ENCODE data around the gene MARCHF5. TPM values are rescaled to one million over a fixed set of nuclear protein-coding genes. Genes with fewer than 3 reads are reported as not detected.

The MARCHF5 gene
- total RNA-seq, 4 donors from 2014 or later = 24.2 to 29.8 (median 27.7) TPM

- 0% methylated on average over 16 to 18 of the region's 33 CpGs for WGBS, 2 donors
- H3K36me3 ChIP-seq = no peaks in the 10 kb centered on the region
- no peaks in the 10 kb centered on the region for H3K4me1 ChIP-seq
- H3K27me3 ChIP-seq = no peaks in the 10 kb centered on the region
- intact Hi-C loops (cut with DNase I) = loop anchor here (5.0 kb wide), 2 partner anchors 53 to 203 kb away; no protein-coding TSS in a partner anchor
- no peak for TF ChIP-seq CTCF (IDR thresholded peaks at IDR 0.05)
- TF ChIP-seq POLR2A (IDR thresholded peaks at IDR 0.05) = no peak
- H3K4me3 ChIP-seq (replicated peaks in 1 of 3) = peak overlapping the region; percentile 30 to 93 (median 71)
- DNase-seq = peak; percentile 50 to 53
- peak overlapping the region; percentile 86 to 98 (median 97) for H3K27ac ChIP-seq
- no peaks in the 10 kb centered on the region for H3K9me3 ChIP-seq
These were observed 711 bp upstream of the MARCHF5 start for GRCh38 chr10:92290076-92290836.

GRCh38 chr10:92291616-92291865, 574 bp downstream of the MARCHF5 start:
- Histone ChIP-seq H3K27me3 (no peaks in the 10 kb centered on the region), H3K36me3 (no peaks in the 10 kb centered on the region), H3K9me3 (no peaks in the 10 kb centered on the region), H3K4me3 (replicated peaks in 1 of 3) (peak overlapping the region; percentile 8 to 99 (median 93)), H3K4me1 (no peaks in the 10 kb centered on the region), H3K27ac (peak overlapping the region; percentile 93 to 98 (median 97))
- TF ChIP-seq POLR2A (IDR thresholded peaks at IDR 0.05) (no peak), CTCF (IDR thresholded peaks at IDR 0.05) (no peak)
- intact Hi-C loops (cut with DNase I) = loop anchor here (5.0 kb wide), 2 partner anchors 54 to 204 kb away; no protein-coding TSS in a partner anchor
- WGBS, 2 donors = 0 to 2% methylated on average over 8 to 10 of the region's 10 CpGs
- DNase-seq = peak in 1 of 2 donors; percentile 14

GRCh38 chr10:92291921-92292845, 1.2 kb downstream of the MARCHF5 start:
- H3K9me3 ChIP-seq = no peaks in the 10 kb centered on the region
- intact Hi-C loops (cut with DNase I) = loop anchor here (5.0 kb wide), 2 partner anchors 55 to 205 kb away; no protein-coding TSS in a partner anchor
- peak; percentile 63 to 69 for DNase-seq
- peak overlapping the region in 2 of 3 donors; percentile 93 to 99 for H3K4me3 ChIP-seq (replicated peaks in 1 of 3)
- H3K4me1 ChIP-seq = no peaks in the 10 kb centered on the region
- TF ChIP-seq POLR2A (IDR thresholded peaks at IDR 0.05) (no peak), CTCF (IDR thresholded peaks at IDR 0.05) (peak in 5 of 6 experiments; percentile 13 to 51 (median 44))
- no peaks in the 10 kb centered on the region for H3K36me3 ChIP-seq
- no peaks in the 10 kb centered on the region for H3K27me3 ChIP-seq
- WGBS, 2 donors = 3% methylated on average over 17 of the region's 17 CpGs
- H3K27ac ChIP-seq = peak overlapping the region; percentile 93 to 98 (median 97)

DNA sequence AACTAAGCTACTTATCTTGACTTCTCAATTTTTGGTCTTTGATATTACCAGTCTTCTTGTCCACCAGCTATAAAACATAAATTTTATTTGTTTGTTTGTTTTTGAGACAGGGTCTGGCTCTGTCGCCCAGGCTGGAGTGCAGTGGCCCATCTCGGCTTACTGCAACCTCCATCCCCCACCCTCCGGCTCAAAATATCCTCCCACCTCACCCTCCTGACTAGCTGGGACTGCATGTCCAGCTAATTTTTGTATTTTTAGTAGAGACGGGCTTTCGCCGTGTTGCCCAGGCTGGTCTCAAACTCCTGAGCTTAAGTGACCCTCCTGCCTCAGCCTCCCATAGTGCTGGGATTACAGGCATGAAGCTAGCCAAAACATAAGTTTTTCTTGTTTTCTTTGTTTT, 7.5 kb downstream of the MARCHF5 start:
- intact Hi-C loops (cut with DNase I) = no loop called here
- no peak for DNase-seq
- Histone ChIP-seq H3K4me3 (replicated peaks in 1 of 3) (no peak overlapping the region), H3K27me3 (no peaks in the 10 kb centered on the region), H3K27ac (no peak overlapping the region), H3K9me3 (no peaks in the 10 kb centered on the region), H3K36me3 (no peaks in the 10 kb centered on the region), H3K4me1 (no peaks in the 10 kb centered on the region)
- WGBS, 2 donors = 78 to 79% methylated on average over 6 of the region's 6 CpGs
- no peak for TF ChIP-seq CTCF (IDR thresholded peaks at IDR 0.05)
- no peak for TF ChIP-seq POLR2A (IDR thresholded peaks at IDR 0.05)
